ENCODE data around the gene GABRG3. TPM values are rescaled to one million over a fixed set of nuclear protein-coding genes. Genes with fewer than 3 reads are reported as not detected.

GABRG3 gene
- total and polyA plus RNA-seq, 11 donors = not detected

- Histone ChIP-seq H3K27ac (no peak overlapping the region), H3K4me3 (no peak overlapping the region), H3K4me1 (no peaks in the 10 kb centered on the region), H3K36me3 (no peaks in the 10 kb centered on the region), H3K9me3 (no peaks in the 10 kb centered on the region), H3K27me3 (no peaks in the 10 kb centered on the region)
- ATAC-seq = no peak
- 88 to 90% (median 90%) methylated on average over 16 of the region's 16 CpGs for WGBS, 4 donors
- intact Hi-C loops (cut with DNase I) = loop anchor here in 1 of 10 donors (2.0 kb wide), 1 partner anchor 19 kb away; no protein-coding TSS in a partner anchor
- TF ChIP-seq CTCF (IDR thresholded peaks at IDR 0.05) = no peak
- no peak for DNase-seq
Measured at GRCh38 chr15:27045796-27046195, 74.8 kb downstream of the GABRG3 start.

GRCh38 chr15:27046880-27047279 is 75.9 kb downstream of the GABRG3 start:
- intact Hi-C loops (cut with DNase I) = no loop called here
- Histone ChIP-seq H3K27me3 (peaks cover 0 to 3% (median 0%) of the 10 kb centered on the region in 9 donors), H3K4me3 (no peak overlapping the region), H3K27ac (no peak overlapping the region), H3K36me3 (no peaks in the 10 kb centered on the region), H3K9me3 (no peaks in the 10 kb centered on the region), H3K4me1 (no peaks in the 10 kb centered on the region)
- WGBS, 4 donors = 60 to 75% (median 64%) methylated on average over 3 of the region's 3 CpGs
- DNase-seq (no peak), ATAC-seq (no peak)
- TF ChIP-seq POLR2A (IDR thresholded peaks at IDR 0.05) (no peak), CTCF (IDR thresholded peaks at IDR 0.05) (no peak)

- TF ChIP-seq POLR2A (IDR thresholded peaks at IDR 0.05) (no peak), CTCF (IDR thresholded peaks at IDR 0.05) (no peak)
- H3K4me3 ChIP-seq = no peak overlapping the region
- H3K4me1 ChIP-seq = no peaks in the 10 kb centered on the region
- H3K36me3 ChIP-seq = no peaks in the 10 kb centered on the region
- 30 to 42% (median 39%) methylated on average over 4 of the region's 4 CpGs for WGBS, 4 donors
- DNase-seq (no peak), ATAC-seq (no peak)
- no peaks in the 10 kb centered on the region for H3K9me3 ChIP-seq
- intact Hi-C loops (cut with DNase I) = loop anchor here in 1 of 10 donors (10.0 kb wide), 1 partner anchor 315 kb away; no protein-coding TSS in a partner anchor
- H3K27me3 ChIP-seq = peaks cover 0 to 6% (median 0%) of the 10 kb centered on the region in 9 donors
- H3K27ac ChIP-seq = no peak overlapping the region
Measured at GRCh38 chr15:27050163-27050562, 79.2 kb downstream of the GABRG3 start.

- H3K27me3 ChIP-seq = peaks cover 0 to 6% (median 0%) of the 10 kb centered on the region in 9 donors
- 55 to 64% (median 59%) methylated on average over 10 of the region's 10 CpGs for WGBS, 4 donors
- no peak for DNase-seq
- H3K27ac ChIP-seq = no peak overlapping the region
- H3K4me1 ChIP-seq = no peaks in the 10 kb centered on the region
- H3K9me3 ChIP-seq = no peaks in the 10 kb centered on the region
- no peak for ATAC-seq
- H3K36me3 ChIP-seq = no peaks in the 10 kb centered on the region
- no peak overlapping the region for H3K4me3 ChIP-seq
- no peak for TF ChIP-seq POLR2A (IDR thresholded peaks at IDR 0.05)
- intact Hi-C loops (cut with DNase I) = loop anchor here in 1 of 10 donors (10.0 kb wide), 1 partner anchor 310 kb away; no protein-coding TSS in a partner anchor
Measured at GRCh38 chr15:27054426-27054825, 83.4 kb downstream of the GABRG3 start.

Data from heart left ventricle (tissue), 16 donors.